SK-N-MC (cell line): ENCODE data around the gene LRRTM3.

Experiments
- EZH2 ChIP-seq: fragments of 200-600 bp; sonication (generic); IDR thresholded peaks from one replicate; pipeline ENCODE4 v1.6.1; 2017; ENCODE audit warnings: antibody characterized with exemption
- POLR2AphosphoS5 ChIP-seq: IDR thresholded peaks from 2 replicates; pipeline ENCODE4 v1.6.1; 2012; ENCODE audit warnings: mild to moderate bottlenecking, low read depth, low read length, borderline replicate concordance

DNA sequence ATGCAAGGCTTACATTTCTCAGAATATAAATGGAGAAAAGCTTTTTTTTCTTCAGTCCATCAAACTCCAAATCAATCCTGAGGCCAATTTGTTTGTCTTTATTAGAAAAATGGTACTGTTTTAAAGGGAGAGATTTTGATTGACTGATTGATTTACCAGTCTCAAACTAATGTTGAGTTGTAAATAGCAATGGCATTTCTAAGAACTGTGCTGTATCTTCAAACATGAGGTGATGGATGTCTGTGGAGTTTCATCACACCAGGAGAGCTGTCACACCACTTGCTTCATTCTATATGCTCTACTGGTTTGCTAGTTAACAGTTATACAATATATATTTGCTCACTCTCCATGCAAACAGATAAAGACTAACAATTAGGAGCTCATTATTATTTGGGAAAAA is 39.0 kb upstream of the LRRTM3 start:
- no peak for TF ChIP-seq EZH2
- TF ChIP-seq POLR2AphosphoS5 = no peak
